Prostate gland (tissue), 2 donors: ENCODE measurements around the gene TBC1D2B. TPM values are rescaled to one million over a fixed set of nuclear protein-coding genes. Genes with fewer than 3 reads are reported as not detected.
"Not testable (repeated sequence)": the region's sequence is repeated elsewhere in the genome, so short reads cannot be mapped to it uniquely, and the experiment has no call there.

Experiments
- DNase-seq: peaks from one replicate; pipeline ENCODE4 v3.0.0-alpha.2; 2019; ENCODE audit warnings: low spot score
- H3K27ac ChIP-seq, 2 donors: fragments of 200-600 bp; sonication (generic); 2 replicates each; pipeline ENCODE4 v1.5.1; 2017 to 2019
- H3K27me3 ChIP-seq: fragments of 200-600 bp; sonication (generic); replicated peaks from 2 replicates; pipeline ENCODE4 v1.5.1; 2019; ENCODE audit not compliant: insufficient read depth
- H3K36me3 ChIP-seq, 2 donors: fragments of 200-600 bp; sonication (generic); 1 replicate in 1 of 2; 2 replicates in 1 of 2; pipeline versions ENCODE4 v1.5.1 to v1.8.1; 2017 to 2019
- H3K4me1 ChIP-seq: fragments of 200-600 bp; sonication (generic); replicated peaks from 2 replicates; pipeline ENCODE4 v1.5.1; 2019
- H3K4me3 ChIP-seq, 2 donors: fragments of 200-600 bp; sonication (generic); 2 replicates each; pipeline ENCODE4 v1.5.1; 2017 to 2019
- H3K9me3 ChIP-seq: fragments of 200-600 bp; sonication (generic); 2 replicates; pipeline ENCODE4 v1.5.1; 2017
- CTCF ChIP-seq, 4 experiments: fragments of 200-600 bp in 2 of 4; fragments of 450-650 bp in 2 of 4; sonication (generic) in 2 of 4; IDR thresholded peaks; 1 replicate in 3 of 4; 2 replicates in 1 of 4; pipeline ENCODE4 v1.5.1; 2016 to 2019; ENCODE audit warnings: antibody characterized with exemption in 4 of 4, mild to moderate bottlenecking in 2 of 4, moderate library complexity in 2 of 4
- POLR2A ChIP-seq: fragments of 450-650 bp; IDR thresholded peaks from one replicate; pipeline ENCODE4 v1.6.1; 2016; ENCODE audit warnings: antibody characterized with exemption, mild to moderate bottlenecking
- POLR2AphosphoS5 ChIP-seq: sonication (generic); formaldehyde crosslinking; IDR thresholded peaks from one replicate; pipeline ENCODE4 v1.6.1; 2017; ENCODE audit warnings: antibody characterized with exemption
- WGBS: methylation state at CpG from one replicate; pipeline ENCODE4 v1.1.5; 2018; 5-methylcytosine and 5-hydroxymethylcytosine counted together
- intact Hi-C: fragments of 100-400 bp; cut with DNase I; formaldehyde crosslinking; loops from one replicate; pipeline ENCODE4 v1.14.2; 2022
- total RNA-seq, 2 donors: library from RNA; depleted of rRNA; stranded (reverse); fragments of >200 nt; gene quantifications; one replicate each; pipeline ENCODE4 v1.1.0, GENCODE V29; 2016

Gene TBC1D2B
- total RNA-seq, 2 donors from 2014 or later, result 21.5 to 49.5 TPM

- no peak overlapping the region for H3K27ac ChIP-seq
- no peak overlapping the region for H3K4me3 ChIP-seq
- H3K27me3 ChIP-seq, result no peaks in the 10 kb centered on the region
- TF ChIP-seq POLR2A (no peak), CTCF (IDR thresholded peaks at IDR 0.05) (no peak), POLR2AphosphoS5 (no peak)
- H3K4me1 ChIP-seq, result no peaks in the 10 kb centered on the region
- no peak for DNase-seq
- 97% methylated on average over 2 of the region's 2 CpGs for WGBS
- H3K36me3 ChIP-seq, result no peaks in the 10 kb centered on the region
- intact Hi-C loops, result loop anchor here (10.0 kb wide), 1 partner anchor 276 kb away; no protein-coding TSS in a partner anchor
- H3K9me3 ChIP-seq, result no peaks in the 10 kb centered on the region
Measured at GRCh38 chr15:77969055-77969454, 108.5 kb downstream of the TBC1D2B start.

- Histone ChIP-seq H3K4me3 (no peak overlapping the region), H3K27ac (no peak overlapping the region), H3K9me3 (no peaks in the 10 kb centered on the region), H3K27me3 (no peaks in the 10 kb centered on the region), H3K36me3 (no peaks in the 10 kb centered on the region), H3K4me1 (no peaks in the 10 kb centered on the region)
- WGBS, result 29% methylated on average over 1 of the region's 1 CpG
- intact Hi-C loops, result loop anchor here (2.0 to 10.0 kb wide), 2 partner anchors 141 to 277 kb away; no protein-coding TSS in a partner anchor
- TF ChIP-seq CTCF (IDR thresholded peaks at IDR 0.05) (no peak), POLR2AphosphoS5 (no peak), POLR2A (no peak)
- DNase-seq, result no peak
Measured at GRCh38 chr15:77967798-77968197, 109.7 kb downstream of the TBC1D2B start.

- H3K36me3 ChIP-seq, H3K27me3 ChIP-seq, H3K4me3 ChIP-seq, H3K27ac ChIP-seq, DNase-seq, H3K4me1 ChIP-seq, H3K9me3 ChIP-seq: not testable (repeated sequence)
- intact Hi-C loops, result loop anchor here (2.0 to 10.0 kb wide), 2 partner anchors 142 to 278 kb away; no protein-coding TSS in a partner anchor
- 73% methylated on average over 5 of the region's 5 CpGs for WGBS
Measured at GRCh38 chr15:77967235-77967615, 110.3 kb downstream of the TBC1D2B start.

- no peak for DNase-seq
- 3% methylated on average over 4 of the region's 4 CpGs for WGBS
- H3K27me3 ChIP-seq, result no peaks in the 10 kb centered on the region
- intact Hi-C loops, result loop anchor here (2.0 to 10.0 kb wide), 2 partner anchors 142 to 278 kb away; no protein-coding TSS in a partner anchor
- H3K9me3 ChIP-seq, result no peaks in the 10 kb centered on the region
- no peaks in the 10 kb centered on the region for H3K4me1 ChIP-seq
- H3K27ac ChIP-seq, result no peak overlapping the region
- no peak overlapping the region for H3K4me3 ChIP-seq
- TF ChIP-seq POLR2A (no peak), POLR2AphosphoS5 (no peak), CTCF (IDR thresholded peaks at IDR 0.05) (peak; percentile 60 to 87 (median 72))
- no peaks in the 10 kb centered on the region for H3K36me3 ChIP-seq
Measured at GRCh38 chr15:77966540-77967234, 110.8 kb downstream of the TBC1D2B start.

- H3K27ac ChIP-seq, result no peak overlapping the region
- no peak for TF ChIP-seq CTCF (IDR thresholded peaks at IDR 0.05)
- TF ChIP-seq POLR2A, result no peak
- TF ChIP-seq POLR2AphosphoS5, result no peak
- no peaks in the 10 kb centered on the region for H3K36me3 ChIP-seq
Measured at GRCh38 chr15:77964193-77964592, 113.3 kb downstream of the TBC1D2B start.

More at GRCh38 chr15:77964193-77964592, 113.3 kb downstream of the TBC1D2B start:
- Histone ChIP-seq H3K4me3 (no peak overlapping the region), H3K4me1 (no peaks in the 10 kb centered on the region), H3K9me3 (no peaks in the 10 kb centered on the region), H3K27me3 (no peaks in the 10 kb centered on the region)
- 75% methylated on average over 1 of the region's 1 CpG for WGBS
- no peak for DNase-seq
- intact Hi-C loops, result loop anchor here (10.0 kb wide), 1 partner anchor 281 kb away; no protein-coding TSS in a partner anchor
